Heart right ventricle (tissue), 16 donors: ENCODE data around the gene EML4. TPM values are rescaled to one million over a fixed set of nuclear protein-coding genes. Genes with fewer than 3 reads are reported as not detected.

ENCODE experiments used
- ATAC-seq, 8 donors: fragments of 200-7000 bp; cut with Tn5 transposase; one replicate each; pipeline ENCODE4 v1.9.1; 2020; ENCODE audit warnings: mild to moderate bottlenecking in 8 of 8, moderate library complexity in 8 of 8, moderate number of reproducible peaks in 1 of 8
- DNase-seq, 2 donors: peaks; one replicate each; pipeline ENCODE4 v3.0.0-alpha.2; 2020
- H3K27ac ChIP-seq, 10 donors: fragments of 200-600 bp; sonication (generic) in 2 of 10; one replicate each; pipeline versions ENCODE4 v1.5.0 to v1.8.0; 2020 to 2022; ENCODE audit warnings: mild to moderate bottlenecking in 3 of 10
- H3K27me3 ChIP-seq, 7 donors: fragments of 200-600 bp; one replicate each; pipeline ENCODE4 v1.8.0; 2021 to 2022; ENCODE audit warnings: mild to moderate bottlenecking in 2 of 7
- H3K36me3 ChIP-seq, 9 donors: fragments of 200-600 bp; sonication (generic) in 1 of 9; one replicate each; pipeline versions ENCODE4 v1.5.0 to v1.8.0; 2020 to 2022; ENCODE audit warnings: mild to moderate bottlenecking in 2 of 9
- H3K4me1 ChIP-seq, 9 donors: fragments of 200-600 bp; sonication (generic) in 1 of 9; one replicate each; pipeline versions ENCODE4 v1.5.0 to v1.8.0; 2020 to 2022; ENCODE audit warnings: mild to moderate bottlenecking in 4 of 9
- H3K4me3 ChIP-seq, 10 donors: fragments of 200-600 bp; sonication (generic) in 2 of 10; one replicate each; pipeline versions ENCODE4 v1.5.0 to v1.8.0; 2020 to 2022; ENCODE audit warnings: mild to moderate bottlenecking in 7 of 10, moderate library complexity in 2 of 10
- H3K9me3 ChIP-seq, 11 donors: fragments of 200-600 bp in 10 of 11; sonication (generic) in 2 of 11; one replicate each; pipeline versions ENCODE4 v1.5.0 to v1.8.0; 2013 to 2022; ENCODE audit warnings: mild to moderate bottlenecking in 2 of 11, control low read depth in 1 of 11, moderate library complexity in 1 of 11
- CTCF ChIP-seq, 9 donors: fragments of 200-600 bp; sonication (generic) in 2 of 9; IDR thresholded peaks; one replicate each; pipeline versions ENCODE4 v1.5.0 to v1.8.0; 2021 to 2022; ENCODE audit warnings: antibody characterized with exemption in 9 of 9, mild to moderate bottlenecking in 5 of 9, moderate library complexity in 1 of 9
- WGBS, 2 donors: extraction: QIAGEN DNeasy Blood & Tissue Kit; methylation state at CpG; one replicate each; pipeline ENCODE4 v1.1.7; 2013; ENCODE audit warnings: inconsistent platforms in 1 of 2; 5-methylcytosine and 5-hydroxymethylcytosine counted together
- intact Hi-C, 10 donors: fragments of 100-400 bp; cut with DNase I; formaldehyde crosslinking; loops; one replicate each; pipeline versions ENCODE4 v1.11.1 to v1.14.2; 2022
- polyA plus RNA-seq, 2 donors: library from polyadenylated mRNA; stranded (reverse); fragments of 200-250 nt; gene quantifications; one replicate each; pipeline ENCODE4 v1.2.3, GENCODE V29; 2013
- total RNA-seq, 10 donors: library from RNA; stranded (reverse); fragmentation: NEBNext Ultra II Directional in 3 of 10; extraction: Animal tissue kit (Norgen Biotek cat#: 25700) in 3 of 10; gene quantifications; one replicate each; pipeline versions ENCODE4 v1.2.1 to v1.2.4, GENCODE V29; 2021 to 2023
- donor health status: Arrhythmogenic right ventricular cardiomyopathy.
- donor health status: ischemic (EF 13 %, LVEDD 7.1; RV severe dilation, severe dysfunction).
- donor health status: healthy with polysubstance abuse.
- donor health status: DM: no; HTN: yes; CAD: no.
- donor health status: DM: no; HTN: no; CAD: no.
- donor health status: ischemic (EF 25% LVEDD 6.9; RV normal size, moderate dysfunction).
- donor health status: ischemic (EF 25% LVEDD 5.7; RV mildly dilated, moderate dysfunction).
- donor health status: healthy.
- donor health status: DM: yes; HTN: yes; CAD: no.
- donor health status: Ischemic cardiomyopathy.
- donor health status: ischemic (EF 35%, LVEDD 5.7; RV mildly dilated, moderate dysfunction).
- donor health status: nonischemic (EF 11% LVEDD 7.7; RV severe dilation, severe dysfunction).
- donor health status: DM: yes; HTN: yes; CAD: no.
- donor health status: PGD.
- donor health status: ischemic (EF 29% LVEDD 5.4; RV normal size, mild dysfunction).
- donor health status: nonischemic (EF 23%, LVEDD 6.1; RV moderate dilation, normal function).

The EML4 gene
- total and polyA plus RNA-seq, 12 donors, result 2.9 to 17.2 (median 5.8) TPM

- Histone ChIP-seq H3K27ac (no peak overlapping the region), H3K36me3 (no peaks in the 10 kb centered on the region), H3K9me3 (no peaks in the 10 kb centered on the region), H3K4me3 (no peak overlapping the region), H3K27me3 (no peaks in the 10 kb centered on the region), H3K4me1 (peaks cover 0 to 38% (median 13%) of the 10 kb centered on the region in 9 donors)
- ATAC-seq (no peak), DNase-seq (no peak)
- TF ChIP-seq CTCF (IDR thresholded peaks at IDR 0.05), result no peak
- 84 to 93% methylated on average over 10 of the region's 10 CpGs for WGBS, 2 donors
- intact Hi-C loops, result loop anchor here in 3 of 10 donors (5.0 to 10.0 kb wide), 3 partner anchors 57 to 99 kb away; no protein-coding TSS in a partner anchor
Measured at GRCh38 chr2:42191285-42192009, 22.3 kb downstream of the EML4 start.

- intact Hi-C loops, result loop anchor here in 3 of 10 donors (5.0 to 10.0 kb wide), 3 partner anchors 57 to 100 kb away; no protein-coding TSS in a partner anchor
- TF ChIP-seq CTCF (IDR thresholded peaks at IDR 0.05), result no peak
- H3K4me1 ChIP-seq, result peaks cover 0 to 41% (median 11%) of the 10 kb centered on the region in 9 donors
- no peaks in the 10 kb centered on the region for H3K36me3 ChIP-seq
- no peak for DNase-seq
- H3K27ac ChIP-seq, result no peak overlapping the region
- H3K4me3 ChIP-seq, result no peak overlapping the region
- ATAC-seq, result no peak
- no peaks in the 10 kb centered on the region for H3K27me3 ChIP-seq
- H3K9me3 ChIP-seq, result no peaks in the 10 kb centered on the region
- 96 to 97% methylated on average over 5 of the region's 5 CpGs for WGBS, 2 donors
Measured at GRCh38 chr2:42192010-42192373, 22.8 kb downstream of the EML4 start.

- Histone ChIP-seq H3K4me3 (no peak overlapping the region), H3K36me3 (no peaks in the 10 kb centered on the region), H3K27ac (no peak overlapping the region), H3K9me3 (no peaks in the 10 kb centered on the region), H3K4me1 (peaks cover 0 to 44% (median 13%) of the 10 kb centered on the region in 9 donors), H3K27me3 (no peaks in the 10 kb centered on the region)
- no peak for DNase-seq
- ATAC-seq, result no peak
- no peak for TF ChIP-seq CTCF (IDR thresholded peaks at IDR 0.05)
- 66 to 75% methylated on average over 3 of the region's 3 CpGs for WGBS, 2 donors
- intact Hi-C loops, result loop anchor here in 3 of 10 donors (5.0 to 10.0 kb wide), 3 partner anchors 58 to 101 kb away; no protein-coding TSS in a partner anchor
Measured at GRCh38 chr2:42192652-42193566, 23.8 kb downstream of the EML4 start.

- Histone ChIP-seq H3K4me3 (no peak overlapping the region), H3K36me3 (no peaks in the 10 kb centered on the region), H3K9me3 (no peaks in the 10 kb centered on the region), H3K27ac (no peak overlapping the region), H3K4me1 (peaks cover 0 to 47% (median 13%) of the 10 kb centered on the region in 9 donors), H3K27me3 (no peaks in the 10 kb centered on the region)
- ATAC-seq (peak in 1 of 8 donors; percentile 7), DNase-seq (no peak)
- intact Hi-C loops, result loop anchor here in 3 of 10 donors (5.0 to 10.0 kb wide), 3 partner anchors 59 to 101 kb away; no protein-coding TSS in a partner anchor
- no peak for TF ChIP-seq CTCF (IDR thresholded peaks at IDR 0.05)
Measured at GRCh38 chr2:42193722-42194187, 24.6 kb downstream of the EML4 start.
